K562 (cell line): ENCODE data around the gene NFE2. TPM values are rescaled to one million over a fixed set of nuclear protein-coding genes. Genes with fewer than 3 reads are reported as not detected.
A peak's percentile ranks its signal among the peaks of the same experiment; 100 is the strongest.

Source experiments
- ESRRA ChIP-seq: fragments of 450-650 bp; IDR thresholded peaks from 2 replicates; pipeline ENCODE4 v1.6.1; 2014; ENCODE audit warnings: low read depth, mild to moderate bottlenecking, moderate library complexity, borderline replicate concordance
- EWSR1 ChIP-seq: fragments of 450-650 bp; IDR thresholded peaks from 2 replicates; pipeline ENCODE4 v1.6.1; 2018; ENCODE audit warnings: borderline replicate concordance, mild to moderate bottlenecking, low read depth, moderate library complexity; ENCODE audit not compliant: partially characterized antibody
- GATAD2A ChIP-seq: fragments of 450-650 bp; IDR thresholded peaks from 2 replicates; pipeline ENCODE4 v1.6.1; 2017
- HDAC1 ChIP-seq, 2 experiments: fragments of 450-650 bp; IDR thresholded peaks; 2 replicates each; pipeline ENCODE4 v1.6.1; 2016 to 2017; ENCODE audit warnings: inconsistent platforms in 1 of 2, mild to moderate bottlenecking in 1 of 2, moderate library complexity in 1 of 2
- HOMEZ ChIP-seq: fragments of 250-450 bp; sonication (Bioruptor Pico); IDR thresholded peaks from 2 replicates; pipeline ENCODE4 v1.4.0; 2020; ENCODE audit warnings: mild to moderate bottlenecking, moderate library complexity
- L3MBTL2 ChIP-seq: fragments of 450-650 bp; IDR thresholded peaks from 2 replicates; pipeline ENCODE4 v1.6.1; 2016; ENCODE audit warnings: mild to moderate bottlenecking, moderate library complexity
- MIER1 ChIP-seq: fragments of 450-650 bp; IDR thresholded peaks from 2 replicates; pipeline ENCODE4 v1.6.1; 2016; ENCODE audit warnings: antibody characterized with exemption, mild to moderate bottlenecking, low read depth
- PBX2 ChIP-seq, 2 experiments: IDR thresholded peaks in 1 of 2; conservative IDR thresholded peaks in 1 of 2; 2 replicates each; pipeline ENCODE4 v1.6.1; 2016; ENCODE audit warnings: low read depth in 2 of 2, mild to moderate bottlenecking in 1 of 2, missing compliant biosample characterization in 1 of 2, missing genetic modification characterization in 1 of 2, moderate library complexity in 1 of 2
- POLR2A ChIP-seq: fragments of 450-650 bp; conservative IDR thresholded peaks from 2 replicates; pipeline ENCODE4 v1.6.1; 2016
- POU5F1 ChIP-seq: fragments of 150-350 bp; IDR thresholded peaks from 2 replicates; pipeline ENCODE4 v1.6.1; 2014; ENCODE audit warnings: borderline replicate concordance, low read length, low read depth, mild to moderate bottlenecking; ENCODE audit not compliant: partially characterized antibody
- SMARCB1 ChIP-seq: IDR thresholded peaks from 2 replicates; pipeline ENCODE4 v1.6.1; 2011; ENCODE audit warnings: improper control_type of control experiment, low read depth; ENCODE audit not compliant: insufficient read length
- SOX6 ChIP-seq: fragments of 450-650 bp; IDR thresholded peaks from 2 replicates; pipeline ENCODE4 v1.6.1; 2014; ENCODE audit warnings: mild to moderate bottlenecking
- TEAD4 ChIP-seq, 2 experiments: sonication (generic) in 1 of 2; formaldehyde crosslinking in 1 of 2; IDR thresholded peaks; 2 replicates each; pipeline versions ENCODE4 v1.6.1 to v1.8.0; 2012 to 2022; ENCODE audit warnings: borderline replicate concordance in 1 of 2, inconsistent platforms in 1 of 2, low read length in 1 of 2, mild to moderate bottlenecking in 1 of 2, missing genetic modification reagents in 1 of 2
- ZBTB8A ChIP-seq: fragments of 450-650 bp; IDR thresholded peaks from 2 replicates; pipeline ENCODE4 v1.6.1; 2018; ENCODE audit warnings: mild to moderate bottlenecking, moderate library complexity; ENCODE audit not compliant: partially characterized antibody
- ZEB2 ChIP-seq: fragments of 450-650 bp; IDR thresholded peaks from 2 replicates; pipeline ENCODE4 v1.6.1; 2016
- ZNF584 ChIP-seq: fragments of 200-800 bp; sonication (Bioruptor generic); IDR thresholded peaks from 2 replicates; pipeline ENCODE4 v1.6.1; 2016; ENCODE audit warnings: low read depth, mild to moderate bottlenecking, missing genetic modification characterization, missing compliant biosample characterization
- ZSCAN32 ChIP-seq: fragments of 450-650 bp; formaldehyde crosslinking; IDR thresholded peaks from 2 replicates; pipeline ENCODE4 v1.4.0; 2020; ENCODE audit warnings: mild to moderate bottlenecking, moderate library complexity
- polyA plus RNA-seq, 8 experiments: library from polyadenylated mRNA; depleted of rRNA in 4 of 8; stranded (reverse) in 5 of 8; unstranded in 3 of 8; fragments of >200 nt; fragmentation: Nextera tagmentation in 2 of 8; fragmentation: Illumina TruSeq in 1 of 8; extraction: Ambion mirVana in 2 of 8; extraction: Trizol in 1 of 8; gene quantifications; 2 replicates each; pipeline versions ENCODE4 v1.2.1 to v1.2.3, GENCODE V29; 2011 to 2014; ENCODE audit warnings: inconsistent platforms in 1 of 8, missing spikeins in 1 of 8
- total RNA-seq, 7 experiments: library from RNA; depleted of rRNA in 6 of 7; stranded (reverse); fragments of >200 nt in 6 of 7; fragmentation: Illumina TruSeq in 2 of 7; extraction: Trizol in 2 of 7; gene quantifications; 2 replicates each; pipeline versions ENCODE4 v1.2.1 to v1.2.3, GENCODE V29; 2011 to 2021; ENCODE audit warnings: low replicate concordance in 1 of 7
- TF ChIP-seq, protein P1 (sequence below): fragments of 250-450 bp; sonication (Bioruptor Pico); IDR thresholded peaks from 2 replicates; pipeline ENCODE4 v1.5.0; 2021; ENCODE audit warnings: mild to moderate bottlenecking, moderate library complexity

The NFE2 gene
- total and polyA plus RNA-seq, 9 of the 15 experiments (the other 6 are each of a cell fraction or from before 2014, with no cell fraction given): 12.3 to 282 (median 208) TPM

GRCh38 chr12:54286042-54287030 is 14.5 kb downstream of the NFE2 start (continued):
- TF ChIP-seq, protein P1, sequence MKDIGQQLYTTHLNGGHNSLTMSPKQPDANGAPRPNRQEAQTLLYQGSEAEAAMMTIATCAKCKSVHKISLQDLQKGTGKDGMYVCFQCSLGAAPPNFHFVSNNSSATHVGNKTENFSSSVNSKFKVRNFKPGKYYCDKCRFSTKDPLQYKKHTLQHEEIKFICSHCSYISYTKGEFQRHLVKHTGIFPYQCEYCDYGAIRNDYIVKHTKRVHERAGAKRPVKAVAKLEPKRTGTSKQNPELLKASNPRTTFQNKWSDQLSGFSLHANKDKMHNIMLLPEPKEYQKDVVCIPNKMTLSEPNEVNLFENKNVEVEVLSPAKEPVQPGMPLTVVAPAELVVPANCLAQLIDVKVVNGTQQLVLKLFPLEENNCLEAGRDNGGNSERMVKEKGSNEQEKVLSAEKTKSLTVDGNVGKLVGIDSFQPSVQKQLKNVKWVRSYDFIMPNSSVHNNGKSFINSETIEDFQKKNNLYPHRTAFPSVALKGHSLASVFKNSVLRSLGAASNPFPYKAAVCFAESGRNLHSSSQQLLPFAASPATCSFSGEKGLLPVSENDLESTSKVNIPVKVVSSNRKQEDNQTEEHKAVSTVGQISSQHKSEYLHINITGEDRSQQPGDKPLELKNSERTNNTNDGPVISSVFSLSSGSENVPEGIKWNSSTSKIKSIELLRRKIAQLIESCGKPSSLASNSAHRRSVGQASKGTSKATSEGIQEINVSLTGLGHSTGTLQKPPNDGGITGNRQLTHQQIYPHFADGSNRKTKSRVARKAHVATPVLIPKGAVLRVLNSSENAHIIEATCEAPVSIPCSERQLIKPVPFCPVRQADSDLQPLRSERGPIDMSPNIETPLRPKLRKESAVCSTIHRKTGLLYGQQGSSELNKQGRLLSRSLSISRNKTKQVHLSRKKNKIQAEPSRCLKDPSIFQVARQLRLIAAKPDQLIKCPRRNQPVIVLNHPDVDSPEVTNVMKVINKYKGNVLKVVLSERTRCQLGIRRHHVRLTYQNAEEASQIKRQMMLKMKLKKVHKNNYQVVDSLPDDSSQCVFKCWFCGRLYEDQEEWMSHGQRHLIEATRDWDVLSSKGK (CRISPR knock-in tag): no peak
- TF ChIP-seq ZEB2: peak; percentile 75
- TF ChIP-seq ZNF584 (CRISPR knock-in tag): no peak
- TF ChIP-seq GATAD2A: 0 out of 2 replicates have a peak, but pooled peaks have one; percentile 41
- TF ChIP-seq TEAD4 (IDR thresholded peaks at IDR 0.05; ENCODE audit: low read length): peak; percentile 80
- TF ChIP-seq TEAD4 (CRISPR knock-in tag; IDR thresholded peaks at IDR 0.05; ENCODE audit: borderline replicate concordance): no peak
- no peak for TF ChIP-seq MIER1
- no peak for TF ChIP-seq POU5F1
- TF ChIP-seq L3MBTL2: peak; percentile 3; the same call in 1 of the 2 replicates
- no peak for TF ChIP-seq ZBTB8A
- no peak for TF ChIP-seq SMARCB1
- peak; percentile 94 for TF ChIP-seq EWSR1
- TF ChIP-seq HOMEZ (CRISPR knock-in tag): no peak
- TF ChIP-seq SOX6: peak; percentile 75
- TF ChIP-seq HDAC1 (IDR thresholded peaks at IDR 0.05): peak in 1 of 2 experiments; percentile 85; a peak in 2 of 4 replicates
- TF ChIP-seq POLR2A: peak; percentile 50
- TF ChIP-seq PBX2 (CRISPR knock-in tag; IDR thresholded peaks at IDR 0.05; ENCODE audit: low read depth): no peak
- TF ChIP-seq PBX2 (tag; conservative IDR thresholded peaks at IDR 0.05; ENCODE audit: low read depth): 0 out of 2 replicates have a peak, but pooled peaks have one; percentile 6
- TF ChIP-seq ESRRA: peak; percentile 63
- no peak for TF ChIP-seq ZSCAN32 (CRISPR knock-in tag)
